Osteoblast (primary cell): ENCODE results near the gene FAR1. TPM values are rescaled to one million over a fixed set of nuclear protein-coding genes. Genes with fewer than 3 reads are reported as not detected.

Experiments used
- DNase-seq: peaks from one replicate; pipeline ENCODE4 v3.0.0; 2011; ENCODE audit warnings: low spot score, mixed read lengths; ENCODE audit not compliant: insufficient read length; ENCODE audit errors: missing footprints
- H2AFZ ChIP-seq: 2 replicates; pipeline ENCODE4 v1.6.0; 2011; ENCODE audit warnings: mild to moderate bottlenecking, low read length
- H3K27ac ChIP-seq: 2 replicates; pipeline ENCODE4 v1.5.1; 2011; ENCODE audit warnings: mild to moderate bottlenecking, low read depth, low read length, moderate library complexity
- H3K27me3 ChIP-seq: 2 replicates; pipeline ENCODE4 v1.6.0; 2012; ENCODE audit warnings: mild to moderate bottlenecking, control low read depth, inconsistent platforms, low read length, moderate library complexity; ENCODE audit not compliant: insufficient read depth
- H3K36me3 ChIP-seq: 2 replicates; pipeline ENCODE4 v1.5.1; 2011; ENCODE audit warnings: mild to moderate bottlenecking, low read length, control low read depth, moderate library complexity; ENCODE audit not compliant: insufficient read depth
- H3K4me1 ChIP-seq: 2 replicates; pipeline ENCODE4 v1.5.1; 2011; ENCODE audit warnings: mild to moderate bottlenecking, low read length, control low read depth, moderate library complexity; ENCODE audit not compliant: insufficient read depth
- H3K4me2 ChIP-seq: 2 replicates; pipeline ENCODE4 v1.6.0; 2011; ENCODE audit warnings: mild to moderate bottlenecking, low read length; ENCODE audit not compliant: insufficient read depth
- H3K4me3 ChIP-seq: fragments of 200-600 bp; sonication (generic); 3 replicates; pipeline ENCODE4 v1.5.1; 2012; ENCODE audit warnings: mild to moderate bottlenecking, low read length, inconsistent platforms; ENCODE audit not compliant: insufficient read depth
- H3K79me2 ChIP-seq: 2 replicates; pipeline ENCODE4 v1.6.0; 2012; ENCODE audit warnings: mild to moderate bottlenecking, low read length, control low read depth, inconsistent platforms; ENCODE audit not compliant: insufficient read depth
- H3K9me3 ChIP-seq: 2 replicates; pipeline ENCODE4 v1.5.1; 2011; ENCODE audit warnings: low read depth, low read length, control low read depth
- H4K20me1 ChIP-seq: 2 replicates; pipeline ENCODE4 v1.6.0; 2012; ENCODE audit warnings: mild to moderate bottlenecking, low read length, control low read depth; ENCODE audit not compliant: insufficient read depth
- CTCF ChIP-seq: IDR thresholded peaks from 2 replicates; pipeline ENCODE4 v1.5.1; 2011; ENCODE audit warnings: mild to moderate bottlenecking, low read depth, low read length, moderate library complexity; ENCODE audit errors: extremely low read depth
- total RNA-seq: library from RNA; depleted of rRNA; stranded (reverse); fragments of >200 nt; gene quantifications from 2 replicates; pipeline ENCODE4 v1.2.3, GENCODE V29; 2012

FAR1 gene
- total RNA-seq, 1 donor: 61.9 TPM

- no peak for TF ChIP-seq CTCF
- DNase-seq: no peak
- Histone ChIP-seq H2AFZ (no peak overlapping the region), H3K36me3 (no peaks in the 10 kb centered on the region), H3K27me3 (no peaks in the 10 kb centered on the region), H3K27ac (no peak overlapping the region), H3K9me3 (no peaks in the 10 kb centered on the region), H3K4me3 (no peak overlapping the region), H3K79me2 (peaks cover 100% of the 10 kb centered on the region), H3K4me1 (no peaks in the 10 kb centered on the region), H4K20me1 (peaks cover 20% of the 10 kb centered on the region), H3K4me2 (no peak overlapping the region)
Observed at GRCh38 chr11:13679768-13680167, 11.3 kb downstream of the FAR1 start.

- Histone ChIP-seq H3K9me3 (no peaks in the 10 kb centered on the region), H3K4me3 (no peak overlapping the region), H4K20me1 (peaks cover 18% of the 10 kb centered on the region), H3K4me2 (no peak overlapping the region), H3K27ac (no peak overlapping the region), H2AFZ (no peak overlapping the region), H3K36me3 (no peaks in the 10 kb centered on the region), H3K79me2 (peaks cover 100% of the 10 kb centered on the region), H3K27me3 (no peaks in the 10 kb centered on the region), H3K4me1 (no peaks in the 10 kb centered on the region)
- TF ChIP-seq CTCF: no peak
- no peak for DNase-seq
Observed at GRCh38 chr11:13680501-13681264, 12.2 kb downstream of the FAR1 start.

GRCh38 chr11:13681446-13681845, 13.0 kb downstream of the FAR1 start:
- H3K4me2 ChIP-seq: no peak overlapping the region
- no peaks in the 10 kb centered on the region for H3K9me3 ChIP-seq
- peaks cover 100% of the 10 kb centered on the region for H3K79me2 ChIP-seq
- H2AFZ ChIP-seq: no peak overlapping the region
- H3K27ac ChIP-seq: no peak overlapping the region
- no peaks in the 10 kb centered on the region for H3K4me1 ChIP-seq
- no peak for TF ChIP-seq CTCF
- H3K27me3 ChIP-seq: no peaks in the 10 kb centered on the region
- H3K36me3 ChIP-seq: no peaks in the 10 kb centered on the region
- H4K20me1 ChIP-seq: peaks cover 21% of the 10 kb centered on the region
- H3K4me3 ChIP-seq: no peak overlapping the region
- no peak for DNase-seq

- no peak for TF ChIP-seq CTCF
- no peaks in the 10 kb centered on the region for H3K4me1 ChIP-seq
- H3K27ac ChIP-seq: no peak overlapping the region
- DNase-seq: no peak
- no peak overlapping the region for H3K4me3 ChIP-seq
- H3K4me2 ChIP-seq: no peak overlapping the region
- H3K79me2 ChIP-seq: peaks cover 100% of the 10 kb centered on the region
- no peaks in the 10 kb centered on the region for H3K36me3 ChIP-seq
- no peaks in the 10 kb centered on the region for H3K9me3 ChIP-seq
- H4K20me1 ChIP-seq: peaks cover 20% of the 10 kb centered on the region
- H3K27me3 ChIP-seq: no peaks in the 10 kb centered on the region
- no peak overlapping the region for H2AFZ ChIP-seq
Observed at GRCh38 chr11:13682212-13682611, 13.7 kb downstream of the FAR1 start.
